Mammary epithelial cell (primary cell): ENCODE results near the gene SEC11C.

Experiments used
- CTCF ChIP-seq, 2 donors: IDR thresholded peaks in 1 of 2; conservative IDR thresholded peaks in 1 of 2; 2 replicates each; pipeline ENCODE4 v1.5.1; 2011 to 2012; ENCODE audit warnings: inconsistent platforms in 2 of 2, low read length in 2 of 2, mild to moderate bottlenecking in 2 of 2, control low read depth in 1 of 2, low read depth in 1 of 2; ENCODE audit not compliant: insufficient read depth in 1 of 2; ENCODE audit errors: extremely low read depth in 1 of 2
- EZH2 ChIP-seq: IDR thresholded peaks from 2 replicates; pipeline ENCODE4 v1.6.1; 2012; ENCODE audit warnings: low read length, inconsistent platforms, borderline replicate concordance

GRCh38 chr18:59142274-59142673, 2.6 kb downstream of the SEC11C start:
- TF ChIP-seq CTCF (conservative IDR thresholded peaks at IDR 0.05 in 1 of 2, IDR thresholded peaks at IDR 0.05 in 1 of 2; ENCODE audit: extremely low read depth in 1 of 2, insufficient read depth in 1 of 2, low read depth in 1 of 2, low read length in 2 of 2) (no peak), EZH2 (no peak)
